ENCODE data around the gene DHX16.
A peak's percentile ranks its signal among the peaks of the same experiment; 100 is the strongest.

DHX16 gene

DNA sequence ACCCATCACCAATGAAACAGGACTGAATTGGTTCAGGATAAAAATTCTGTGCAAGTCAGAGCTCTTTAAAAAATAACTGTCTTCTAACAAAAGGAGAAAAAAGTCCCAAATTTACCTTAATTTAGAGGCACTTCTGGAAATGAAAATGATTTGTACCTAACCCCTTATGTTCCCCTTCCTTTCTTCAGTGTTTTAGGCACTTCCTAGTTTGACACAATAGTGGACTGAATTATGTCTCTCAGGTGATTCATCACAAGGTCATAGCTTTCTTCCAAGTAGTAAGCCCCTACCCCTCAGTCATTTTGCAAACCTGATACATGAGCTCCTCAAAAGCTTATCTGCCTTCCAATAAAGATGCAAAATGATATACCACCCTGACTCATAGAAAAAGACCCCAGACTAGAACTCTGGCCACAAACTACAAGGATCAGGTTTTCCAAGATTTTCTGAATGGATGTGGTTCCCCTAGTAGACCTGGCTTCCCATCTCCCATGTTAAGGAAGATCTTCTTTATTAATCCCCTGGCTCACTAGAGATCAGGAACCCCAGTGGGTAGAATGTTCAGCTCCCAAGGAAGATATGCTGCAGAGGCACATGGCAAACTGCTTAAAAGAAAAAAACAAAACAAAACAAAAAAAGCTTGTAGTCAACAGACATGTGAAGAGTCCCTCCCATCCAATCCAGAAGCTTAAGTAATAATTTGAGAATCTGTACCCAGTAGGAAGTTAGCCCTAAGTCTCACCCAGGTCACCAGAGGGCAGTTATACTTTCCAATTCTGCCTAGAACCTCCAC is 59.4 kb downstream of the DHX16 start:
- no peak for TF ChIP-seq CTCF (IDR thresholded peaks at IDR 0.05)

DNA sequence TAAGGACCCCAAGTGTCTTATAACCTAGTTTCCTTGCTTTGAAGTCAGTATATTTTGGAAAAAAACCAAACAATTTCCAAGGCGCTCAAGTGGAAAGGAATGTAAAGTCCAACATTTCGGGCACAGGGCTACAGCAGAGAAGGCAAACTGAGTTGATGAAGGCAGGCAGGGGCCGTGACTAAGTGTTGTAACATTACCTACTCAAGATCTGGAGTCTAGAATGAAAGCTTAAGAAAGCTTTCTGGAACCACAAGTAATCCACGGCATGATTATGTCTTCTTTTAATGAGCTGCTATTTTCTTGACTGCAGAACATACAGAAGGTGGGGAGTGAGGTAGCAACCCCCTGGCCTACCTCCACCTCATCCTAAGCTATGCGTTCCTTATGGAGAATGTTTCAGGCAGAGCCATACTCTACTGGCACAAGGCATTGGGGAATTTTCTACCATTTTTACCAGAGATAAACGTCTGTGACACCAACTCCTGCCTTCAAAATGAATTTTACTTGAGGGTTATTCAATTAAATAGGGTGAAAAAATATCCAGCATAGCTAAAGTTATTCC is 60.0 kb downstream of the DHX16 start:
- no peak for TF ChIP-seq CTCF (IDR thresholded peaks at IDR 0.05)

DNA sequence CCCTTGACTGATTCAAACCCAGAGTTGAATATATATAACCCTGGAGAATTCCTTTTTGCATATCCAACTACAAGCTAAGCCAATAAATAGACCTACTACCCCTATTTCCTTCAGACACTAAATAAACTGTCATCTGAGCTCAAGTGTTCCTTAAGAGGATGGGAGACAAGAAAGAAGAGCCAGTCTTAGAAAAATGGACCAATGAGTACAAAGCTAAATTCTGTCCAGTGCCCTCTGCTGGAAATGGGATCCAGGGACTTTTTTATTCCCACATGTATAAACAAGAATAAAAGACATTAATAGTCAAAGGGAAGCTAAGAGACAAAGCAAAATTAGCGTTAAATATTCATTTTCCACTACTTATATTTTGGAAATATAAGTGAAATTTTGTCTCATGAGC is 60.6 kb downstream of the DHX16 start:
- TF ChIP-seq CTCF (IDR thresholded peaks at IDR 0.05), result peak; percentile 40; the same call in 1 of the 2 replicates

DNA sequence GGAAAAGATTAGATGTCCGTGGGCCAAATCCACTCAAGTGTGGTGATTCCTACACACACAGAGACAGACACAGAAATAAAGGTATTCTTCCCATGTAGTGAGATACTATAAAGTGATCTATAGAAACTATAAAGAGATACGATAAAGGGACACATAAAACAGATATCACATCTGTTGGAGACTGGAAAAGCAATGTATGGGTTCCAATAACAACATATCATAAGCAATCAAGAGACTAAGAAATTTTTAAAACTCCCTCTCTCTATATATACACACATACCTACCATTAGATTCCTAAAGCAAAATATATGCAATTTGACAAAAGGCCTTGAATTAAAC is 61.0 kb downstream of the DHX16 start:
- no peak for TF ChIP-seq CTCF (IDR thresholded peaks at IDR 0.05)

- no peak for TF ChIP-seq CTCF (IDR thresholded peaks at IDR 0.05)
These were observed 61.5 kb downstream of the DHX16 start for GRCh38 chr6:30611150-30611855.

GRCh38 chr6:30610065-30610464 is 62.7 kb downstream of the DHX16 start:
- no peak for TF ChIP-seq CTCF (IDR thresholded peaks at IDR 0.05)

DNA sequence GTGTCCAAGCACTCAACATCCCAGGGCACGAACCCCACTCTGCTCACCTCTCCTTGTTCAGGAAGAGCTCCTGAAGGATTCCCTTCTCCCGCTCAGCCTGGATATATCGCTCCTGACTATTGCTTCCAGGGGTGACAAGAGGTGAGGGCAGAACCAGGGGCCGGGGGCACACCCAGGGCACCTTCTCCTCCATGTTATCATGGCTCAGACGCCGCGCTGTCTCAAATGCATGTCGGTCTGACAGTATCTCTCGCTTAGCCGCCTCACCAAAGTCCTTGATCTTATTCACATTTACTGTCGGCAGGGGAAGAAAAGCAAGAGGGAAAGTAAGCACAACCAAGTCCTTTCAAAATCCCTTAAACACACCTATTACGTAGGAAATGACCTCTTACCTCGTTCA is 68.8 kb downstream of the DHX16 start:
- no peak for TF ChIP-seq CTCF (IDR thresholded peaks at IDR 0.05)

Measured in LNCAP (cell line).